C4-2B (cell line): ENCODE results near the gene TSSC4.

Experiments
- ZFX ChIP-seq: fragments of 450-650 bp; IDR thresholded peaks from 2 replicates; pipeline ENCODE4 v1.6.1; 2017
- TF ChIP-seq, protein P1 (sequence below): fragments of 450-650 bp; conservative IDR thresholded peaks from 2 replicates; pipeline ENCODE4 v1.5.1; 2017; ENCODE audit warnings: mild to moderate bottlenecking

GRCh38 chr11:2402106-2402505 is 1.6 kb downstream of the TSSC4 start:
- TF ChIP-seq, protein P1, sequence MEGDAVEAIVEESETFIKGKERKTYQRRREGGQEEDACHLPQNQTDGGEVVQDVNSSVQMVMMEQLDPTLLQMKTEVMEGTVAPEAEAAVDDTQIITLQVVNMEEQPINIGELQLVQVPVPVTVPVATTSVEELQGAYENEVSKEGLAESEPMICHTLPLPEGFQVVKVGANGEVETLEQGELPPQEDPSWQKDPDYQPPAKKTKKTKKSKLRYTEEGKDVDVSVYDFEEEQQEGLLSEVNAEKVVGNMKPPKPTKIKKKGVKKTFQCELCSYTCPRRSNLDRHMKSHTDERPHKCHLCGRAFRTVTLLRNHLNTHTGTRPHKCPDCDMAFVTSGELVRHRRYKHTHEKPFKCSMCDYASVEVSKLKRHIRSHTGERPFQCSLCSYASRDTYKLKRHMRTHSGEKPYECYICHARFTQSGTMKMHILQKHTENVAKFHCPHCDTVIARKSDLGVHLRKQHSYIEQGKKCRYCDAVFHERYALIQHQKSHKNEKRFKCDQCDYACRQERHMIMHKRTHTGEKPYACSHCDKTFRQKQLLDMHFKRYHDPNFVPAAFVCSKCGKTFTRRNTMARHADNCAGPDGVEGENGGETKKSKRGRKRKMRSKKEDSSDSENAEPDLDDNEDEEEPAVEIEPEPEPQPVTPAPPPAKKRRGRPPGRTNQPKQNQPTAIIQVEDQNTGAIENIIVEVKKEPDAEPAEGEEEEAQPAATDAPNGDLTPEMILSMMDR = no peak
- TF ChIP-seq ZFX = no peak
